NAMALWA (cell line): ENCODE measurements around the gene NEK9.

Experiments used
- DNase-seq: peaks from one replicate; pipeline ENCODE4 v3.0.0-alpha.2; 2015; ENCODE audit warnings: low spot score

Gene NEK9

GRCh38 chr14:75030147-75030546 is 96.7 kb downstream of the NEK9 start:
- no peak for DNase-seq
